SK-N-SH (cell line): ENCODE results near the gene MLEC. TPM values are rescaled to one million over a fixed set of nuclear protein-coding genes. Genes with fewer than 3 reads are reported as not detected.

Source experiments
- CTCF ChIA-PET: fragments of 300-600, 350-600 bp; formaldehyde crosslinking; extraction: SDS; loops from one replicate; lab custom pipeline; 2021; lab: Yijun Ruan, JAX
- POLR2A ChIA-PET: fragments of 350-600 bp; sonication (Branson Sonifier 250); formaldehyde crosslinking; extraction: SDS; loops from one replicate; lab custom pipeline; 2020; ENCODE audit warnings: antibody characterized with exemption, inconsistent platforms; lab: Yijun Ruan, JAX
- DNase-seq: peaks from one replicate; pipeline ENCODE4 v3.0.0; 2012
- H2AFZ ChIP-seq: fragments of 200-600 bp; sonication (generic); 2 replicates; pipeline ENCODE4 v1.8.1; 2016; ENCODE audit warnings: antibody characterized with exemption, mild to moderate bottlenecking, low read depth
- H3F3A ChIP-seq: fragments of 200-600 bp; sonication (generic); replicated peaks from 2 replicates; pipeline ENCODE3; 2016; ENCODE audit warnings: antibody characterized with exemption, mild to moderate bottlenecking; ENCODE audit not compliant: insufficient read depth
- H3K27ac ChIP-seq, 2 experiments: fragments of 200-500 bp in 1 of 2; fragments of 200-600 bp in 1 of 2; sonication (Bioruptor generic) in 1 of 2; sonication (generic), shearing (Covaris generic) in 1 of 2; 2 replicates each; pipeline versions ENCODE4 v1.5.1 to v1.6.1; 2014 to 2016; ENCODE audit warnings: low read depth in 2 of 2, inconsistent platforms in 1 of 2, low read length in 1 of 2, mild to moderate bottlenecking in 1 of 2, mixed read lengths in 1 of 2
- H3K27me3 ChIP-seq: fragments of 200-600 bp; sonication (generic), shearing (Covaris generic); 2 replicates; pipeline ENCODE4 v1.6.1; 2016; ENCODE audit warnings: mixed run types; ENCODE audit not compliant: insufficient read depth
- H3K36me3 ChIP-seq, 2 experiments: fragments of 200-500 bp in 1 of 2; fragments of 200-600 bp in 1 of 2; sonication (Bioruptor generic) in 1 of 2; sonication (generic) in 1 of 2; replicated peaks in 1 of 2; 2 replicates each; pipeline versions ENCODE3 to v1.5.1; 2014 to 2016; ENCODE audit warnings: low read length in 1 of 2, mild to moderate bottlenecking in 1 of 2; ENCODE audit not compliant: insufficient read depth in 2 of 2, control insufficient read depth in 1 of 2
- H3K4me1 ChIP-seq, 2 experiments: fragments of 200-500 bp in 1 of 2; fragments of 200-600 bp in 1 of 2; sonication (Bioruptor generic) in 1 of 2; sonication (generic), shearing (Covaris generic) in 1 of 2; 2 replicates each; pipeline versions ENCODE4 v1.5.1 to v1.6.1; 2014 to 2016; ENCODE audit warnings: low read depth in 1 of 2, low read length in 1 of 2, mixed run types in 1 of 2; ENCODE audit not compliant: insufficient read depth in 2 of 2, control insufficient read depth in 1 of 2
- H3K4me2 ChIP-seq: fragments of 200-600 bp; sonication (generic), shearing (Covaris generic); 2 replicates; pipeline ENCODE4 v1.6.1; 2017; ENCODE audit warnings: mixed run types
- H3K4me3 ChIP-seq, 2 experiments: fragments of 200-500 bp in 1 of 2; fragments of 200-600 bp in 1 of 2; sonication (Bioruptor generic) in 1 of 2; sonication (generic), shearing (Covaris generic) in 1 of 2; 2 replicates each; pipeline versions ENCODE4 v1.5.1 to v1.8.1; 2014 to 2016; ENCODE audit warnings: low read depth in 2 of 2, inconsistent platforms in 1 of 2, low read length in 1 of 2, mild to moderate bottlenecking in 1 of 2, mixed read lengths in 1 of 2, moderate library complexity in 1 of 2
- H3K79me2 ChIP-seq: fragments of 200-600 bp; sonication (generic); 2 replicates; pipeline ENCODE4 v1.8.1; 2017; ENCODE audit warnings: mild to moderate bottlenecking; ENCODE audit not compliant: insufficient read depth
- H3K9ac ChIP-seq: fragments of 200-600 bp; sonication (generic); 2 replicates; pipeline ENCODE4 v1.6.1; 2017; ENCODE audit warnings: mixed run types
- H3K9me2 ChIP-seq: fragments of 200-600 bp; sonication (generic); 2 replicates; pipeline ENCODE4 v1.6.1; 2017; ENCODE audit warnings: mixed run types
- H3K9me3 ChIP-seq: fragments of 200-600 bp; sonication (generic); 2 replicates; pipeline ENCODE4 v1.6.1; 2017; ENCODE audit warnings: mixed run types, mild to moderate bottlenecking, moderate library complexity
- H4K20me1 ChIP-seq: fragments of 200-600 bp; sonication (generic); 2 replicates; pipeline ENCODE4 v1.6.1; 2017; ENCODE audit warnings: mild to moderate bottlenecking, mixed run types; ENCODE audit not compliant: insufficient read depth
- FOXJ3 ChIP-seq: sonication (generic); formaldehyde crosslinking; IDR thresholded peaks from 2 replicates; pipeline ENCODE4 v1.5.1; 2020; ENCODE audit warnings: mild to moderate bottlenecking, missing genetic modification reagents
- FOXM1 ChIP-seq: IDR thresholded peaks from 2 replicates; pipeline ENCODE4 v1.4.0; 2012; ENCODE audit warnings: low read depth, mild to moderate bottlenecking
- GATA2 ChIP-seq: sonication (generic); formaldehyde crosslinking; IDR thresholded peaks from 2 replicates; pipeline ENCODE4 v1.5.0; 2020; ENCODE audit warnings: mild to moderate bottlenecking, missing genetic modification reagents
- MAX ChIP-seq: IDR thresholded peaks from 2 replicates; pipeline ENCODE4 v1.4.0; 2012; ENCODE audit warnings: low read depth
- MEF2A ChIP-seq: IDR thresholded peaks from 2 replicates; pipeline ENCODE4 v1.4.0; 2012; ENCODE audit warnings: low read depth, borderline replicate concordance
- NFIC ChIP-seq: IDR thresholded peaks from 2 replicates; pipeline ENCODE4 v1.4.0; 2012; ENCODE audit warnings: borderline replicate concordance
- NRF1 ChIP-seq: IDR thresholded peaks from 2 replicates; pipeline ENCODE4 v1.6.1; 2012; ENCODE audit warnings: low read depth, mild to moderate bottlenecking, low read length
- RAD21 ChIP-seq: IDR thresholded peaks from 2 replicates; pipeline ENCODE4 v1.6.1; 2012; ENCODE audit warnings: mild to moderate bottlenecking, low read length
- RCOR1 ChIP-seq: fragments of 150-350 bp; IDR thresholded peaks from 2 replicates; pipeline ENCODE4 v1.6.1; 2017; ENCODE audit warnings: antibody characterized with exemption, low read length
- REST ChIP-seq: IDR thresholded peaks from 2 replicates; pipeline ENCODE4 v1.6.1; 2012; ENCODE audit warnings: mild to moderate bottlenecking, low read depth, low read length, moderate library complexity
- RXRA ChIP-seq: IDR thresholded peaks from 2 replicates; pipeline ENCODE4 v1.4.0; 2012; ENCODE audit warnings: low read depth, mild to moderate bottlenecking, borderline replicate concordance
- TAF1 ChIP-seq: IDR thresholded peaks from 2 replicates; pipeline ENCODE4 v1.6.1; 2012; ENCODE audit warnings: low read depth, mild to moderate bottlenecking, low read length, moderate library complexity, borderline replicate concordance
- TCF12 ChIP-seq: IDR thresholded peaks from 2 replicates; pipeline ENCODE4 v1.4.0; 2012
- TEAD4 ChIP-seq: IDR thresholded peaks from 2 replicates; pipeline ENCODE4 v1.4.0; 2012; ENCODE audit warnings: mild to moderate bottlenecking, borderline replicate concordance; ENCODE audit not compliant: insufficient read depth
- USF2 ChIP-seq: fragments of 150-350 bp; IDR thresholded peaks from 2 replicates; pipeline ENCODE4 v1.6.1; 2017; ENCODE audit warnings: antibody characterized with exemption, low read length, low read depth, borderline replicate concordance
- ZBTB33 ChIP-seq: IDR thresholded peaks from 2 replicates; pipeline ENCODE4 v1.4.0; 2012; ENCODE audit warnings: low read depth, borderline replicate concordance
- WGBS: methylation state at CpG from one replicate; pipeline ENCODE4 v1.1.6; 2017; ENCODE audit warnings: low lambda C conversion rate; 5-methylcytosine and 5-hydroxymethylcytosine counted together
- polyA plus RNA-seq, 3 experiments: library from polyadenylated mRNA; depleted of rRNA; stranded (reverse); fragments of >200 nt; gene quantifications; 2 replicates each; pipeline ENCODE4 v1.2.3, GENCODE V29; 2012

Gene MLEC
- polyA plus RNA-seq, 1 of the 3 experiments (the other 2 are of a cell fraction) = 23.4 TPM

DNA sequence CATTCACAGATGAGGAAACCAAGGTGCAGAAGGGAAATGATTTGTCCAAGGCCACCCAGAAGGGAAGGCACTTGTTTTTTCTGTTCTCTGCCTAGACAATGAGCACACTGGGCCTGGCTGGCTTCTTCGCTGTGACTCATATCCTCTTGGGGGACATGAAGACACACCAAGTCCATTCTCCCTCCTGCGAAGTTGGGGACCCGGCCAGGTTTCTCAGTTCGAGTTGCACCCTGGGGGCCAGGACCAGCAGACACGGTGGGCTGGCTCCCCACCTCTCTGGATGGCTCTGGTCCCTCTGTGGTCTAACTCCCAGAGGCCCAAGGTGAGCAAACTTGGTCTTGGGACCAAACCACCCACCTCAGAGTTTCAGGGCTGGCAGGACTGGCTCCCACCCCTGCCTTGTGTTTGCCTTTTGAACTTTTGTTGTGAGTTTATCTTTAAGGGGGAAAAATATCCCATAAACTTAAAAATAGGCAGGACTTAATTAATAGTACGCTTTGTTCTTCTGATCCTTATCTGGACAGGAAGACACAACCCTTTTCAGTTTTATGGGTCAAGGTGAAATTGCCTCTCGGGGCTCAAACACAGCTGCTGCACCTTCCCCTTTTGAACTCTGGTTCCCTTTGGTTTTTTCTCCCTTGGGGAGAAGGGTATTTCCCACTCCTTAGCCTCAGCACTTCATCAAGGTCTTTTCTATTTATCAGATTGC, 9.0 kb upstream of the MLEC start:
- H3K9me2 ChIP-seq = no peaks in the 10 kb centered on the region
- no peaks in the 10 kb centered on the region for H3K4me1 ChIP-seq
- 81% methylated on average over 3 of the region's 7 CpGs for WGBS
- H3K9ac ChIP-seq = no peak overlapping the region
- POLR2A ChIA-PET = no interaction called here
- H3K79me2 ChIP-seq = no peaks in the 10 kb centered on the region
- H3F3A ChIP-seq = no peaks in the 10 kb centered on the region
- no peak overlapping the region for H2AFZ ChIP-seq
- H3K4me3 ChIP-seq = no peak overlapping the region
- no peak overlapping the region for H3K27ac ChIP-seq
- TF ChIP-seq ZBTB33 (no peak), GATA2 (CRISPR knock-in tag) (no peak), TAF1 (no peak), MAX (no peak), RCOR1 (no peak), FOXJ3 (no peak), USF2 (no peak), MEF2A (no peak), NRF1 (no peak), RAD21 (no peak)
- no peaks in the 10 kb centered on the region for H3K36me3 ChIP-seq
- CTCF ChIA-PET = interaction anchor here (0.8 kb wide), 1 partner anchor 29 kb away, joined by 3 read pairs; no protein-coding TSS in a partner anchor
- no peaks in the 10 kb centered on the region for H3K9me3 ChIP-seq
- H4K20me1 ChIP-seq = no peaks in the 10 kb centered on the region
- no peak for DNase-seq
- no peaks in the 10 kb centered on the region for H3K27me3 ChIP-seq
- H3K4me2 ChIP-seq = no peak overlapping the region

DNA sequence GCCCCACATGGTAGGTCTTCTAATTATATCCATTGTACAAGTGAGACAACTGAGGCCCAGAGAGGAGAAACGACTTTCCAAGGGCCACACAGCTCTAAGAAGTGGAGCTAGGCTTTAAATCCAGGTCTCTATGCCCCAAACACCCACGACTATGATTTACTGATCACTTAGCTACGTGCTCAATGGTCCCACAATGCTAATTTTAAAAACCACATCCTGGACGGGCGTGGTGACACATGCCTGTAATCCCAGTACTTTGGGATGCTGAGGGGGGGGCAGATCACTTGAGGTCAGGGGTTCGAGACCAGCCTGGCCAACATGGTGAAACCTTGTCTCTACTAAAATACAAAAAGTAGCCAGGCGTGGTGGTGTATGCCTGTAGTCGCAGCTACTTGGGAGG, 8.4 kb upstream of the MLEC start:
- no peaks in the 10 kb centered on the region for H3K9me2 ChIP-seq
- no peak overlapping the region for H3K4me3 ChIP-seq
- no peaks in the 10 kb centered on the region for H3K9me3 ChIP-seq
- no peak overlapping the region for H3K4me2 ChIP-seq
- H3F3A ChIP-seq = no peaks in the 10 kb centered on the region
- H3K36me3 ChIP-seq = no peaks in the 10 kb centered on the region
- WGBS = 74% methylated on average over 8 of the region's 8 CpGs
- H4K20me1 ChIP-seq = no peaks in the 10 kb centered on the region
- DNase-seq = no peak
- no peak overlapping the region for H2AFZ ChIP-seq
- no peaks in the 10 kb centered on the region for H3K79me2 ChIP-seq
- no peak overlapping the region for H3K9ac ChIP-seq
- ChIA-PET POLR2A (no interaction called here), CTCF (interaction anchor here (0.8 kb wide), 1 partner anchor 29 kb away, joined by 3 read pairs; no protein-coding TSS in a partner anchor)
- H3K27me3 ChIP-seq = no peaks in the 10 kb centered on the region
- H3K4me1 ChIP-seq = no peaks in the 10 kb centered on the region
- no peak overlapping the region for H3K27ac ChIP-seq
- no peak for TF ChIP-seq NFIC
- TF ChIP-seq REST = no peak
- TF ChIP-seq RXRA = no peak
- no peak for TF ChIP-seq TCF12
- no peak for TF ChIP-seq TEAD4
- no peak for TF ChIP-seq USF2
- TF ChIP-seq FOXJ3 = no peak
- no peak for TF ChIP-seq FOXM1
- no peak for TF ChIP-seq ZBTB33
- TF ChIP-seq MAX = no peak
